GF-D8 (cell line): ENCODE results near the gene PRR15L.
"Not testable (repeated sequence)": the region's sequence is repeated elsewhere in the genome, so short reads cannot be mapped to it uniquely, and the experiment has no call there.

Source experiments
- DNase-seq: peaks from one replicate; lab custom pipeline; 2025; lab: John Stamatoyannopoulos, UW

Gene PRR15L, protein sequence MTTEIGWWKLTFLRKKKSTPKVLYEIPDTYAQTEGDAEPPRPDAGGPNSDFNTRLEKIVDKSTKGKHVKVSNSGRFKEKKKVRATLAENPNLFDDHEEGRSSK

DNA sequence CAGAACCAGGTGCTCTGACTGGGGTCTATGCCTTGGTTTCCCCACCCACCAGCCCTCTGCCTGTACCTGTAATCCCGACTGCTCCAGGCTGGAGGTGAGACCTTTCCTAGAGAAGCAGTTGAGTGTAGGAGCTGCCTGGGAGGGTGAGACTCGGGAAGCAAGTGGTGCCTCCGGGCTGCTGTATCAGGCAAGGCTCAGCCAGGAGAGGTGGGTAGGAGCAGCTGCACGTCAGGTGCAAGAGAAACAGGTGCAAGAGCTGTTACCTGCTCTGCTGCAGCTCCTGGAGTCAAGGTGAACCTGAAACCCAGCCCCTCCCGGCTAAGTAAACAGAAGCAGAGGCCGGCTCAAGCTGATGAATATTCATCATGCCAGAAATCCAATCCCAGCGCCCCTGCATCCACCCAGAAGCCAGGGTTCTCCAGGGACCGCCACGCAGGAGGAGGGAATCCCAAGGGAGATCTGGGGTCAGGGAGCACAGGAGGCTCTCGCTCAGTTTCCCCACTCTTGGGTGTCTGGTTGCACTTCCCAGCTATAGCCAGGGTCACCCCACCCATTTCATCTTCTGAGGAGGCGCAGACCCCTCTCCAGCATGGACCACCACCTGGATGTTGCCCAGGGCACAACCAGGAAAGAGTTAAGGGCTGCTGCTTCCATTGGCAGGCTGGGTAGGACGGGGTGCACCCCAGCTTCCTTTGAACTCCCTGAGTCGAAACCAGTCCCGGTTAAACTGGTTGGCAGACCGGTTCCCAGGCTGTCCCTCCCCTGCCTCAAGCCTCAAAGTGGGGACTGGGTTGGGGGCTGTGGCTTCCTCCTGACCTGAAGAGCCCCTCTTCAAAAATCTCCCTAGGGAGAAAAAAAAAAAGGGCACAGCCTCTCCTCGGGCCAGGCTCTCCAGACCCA, at the start of gene PRR15L:
PRR15L (minus strand) TSS at position 293 of the 900 bp plus-strand sequence. CDS start 4,649 bp downstream, outside the sequence.
- no peak for DNase-seq

DNA sequence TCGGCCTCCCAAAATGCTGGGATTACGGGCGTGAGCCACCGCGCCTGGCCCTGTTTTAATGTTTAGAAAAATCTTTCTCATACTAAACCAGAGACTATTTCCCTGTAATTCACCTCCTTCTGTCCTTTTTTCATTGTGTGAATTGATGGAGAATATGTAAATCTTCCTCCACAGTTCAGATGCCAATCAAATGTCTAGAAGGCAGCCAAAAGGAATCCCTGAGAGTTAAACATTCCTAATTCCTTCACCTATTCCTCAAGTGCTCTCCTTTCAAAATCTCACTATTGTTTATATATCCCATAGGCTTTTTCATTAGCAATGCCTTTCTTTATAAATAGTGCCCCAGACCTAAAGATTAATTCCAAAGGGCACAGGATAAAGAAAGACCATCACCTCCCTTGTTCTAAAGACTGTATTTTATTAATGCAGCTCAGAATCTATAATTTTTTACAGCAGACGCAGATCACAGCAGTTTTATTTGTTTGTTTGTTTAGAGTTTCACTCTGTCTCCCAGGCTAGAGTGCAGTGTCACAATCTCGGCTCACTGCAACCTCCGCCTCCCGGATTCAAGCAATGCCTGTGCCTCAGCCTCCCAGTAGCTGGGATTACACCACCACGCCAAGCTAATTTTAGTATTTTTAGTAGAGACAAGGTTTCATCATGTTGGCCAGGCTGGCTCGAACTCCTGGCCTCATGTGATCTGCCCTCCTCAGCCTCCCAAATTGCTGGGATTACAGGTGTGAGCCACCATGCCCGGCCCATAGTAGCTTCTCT, 49.4 kb upstream of the PRR15L start:
- DNase-seq, result no peak

DNA sequence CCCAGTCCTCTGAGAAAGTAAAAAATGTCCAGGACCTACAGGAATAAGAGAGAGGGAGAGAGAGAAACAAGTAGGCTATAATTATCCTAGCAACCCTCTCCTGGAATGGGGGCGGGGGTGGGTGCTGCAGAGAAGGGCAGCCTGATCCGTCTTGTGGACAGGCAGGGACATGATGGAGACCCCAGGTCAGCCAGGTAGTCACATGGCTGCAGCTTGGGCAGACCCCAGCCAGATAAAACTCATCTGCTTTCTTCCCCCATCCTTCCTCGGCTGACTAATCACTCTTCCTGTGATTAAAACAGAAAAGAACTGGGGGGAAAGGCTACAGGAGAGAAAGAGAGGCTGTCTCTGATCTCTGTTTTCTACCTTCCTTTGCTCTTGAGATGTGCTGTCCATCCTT, 47.3 kb upstream of the PRR15L start:
- DNase-seq, result no peak

DNA sequence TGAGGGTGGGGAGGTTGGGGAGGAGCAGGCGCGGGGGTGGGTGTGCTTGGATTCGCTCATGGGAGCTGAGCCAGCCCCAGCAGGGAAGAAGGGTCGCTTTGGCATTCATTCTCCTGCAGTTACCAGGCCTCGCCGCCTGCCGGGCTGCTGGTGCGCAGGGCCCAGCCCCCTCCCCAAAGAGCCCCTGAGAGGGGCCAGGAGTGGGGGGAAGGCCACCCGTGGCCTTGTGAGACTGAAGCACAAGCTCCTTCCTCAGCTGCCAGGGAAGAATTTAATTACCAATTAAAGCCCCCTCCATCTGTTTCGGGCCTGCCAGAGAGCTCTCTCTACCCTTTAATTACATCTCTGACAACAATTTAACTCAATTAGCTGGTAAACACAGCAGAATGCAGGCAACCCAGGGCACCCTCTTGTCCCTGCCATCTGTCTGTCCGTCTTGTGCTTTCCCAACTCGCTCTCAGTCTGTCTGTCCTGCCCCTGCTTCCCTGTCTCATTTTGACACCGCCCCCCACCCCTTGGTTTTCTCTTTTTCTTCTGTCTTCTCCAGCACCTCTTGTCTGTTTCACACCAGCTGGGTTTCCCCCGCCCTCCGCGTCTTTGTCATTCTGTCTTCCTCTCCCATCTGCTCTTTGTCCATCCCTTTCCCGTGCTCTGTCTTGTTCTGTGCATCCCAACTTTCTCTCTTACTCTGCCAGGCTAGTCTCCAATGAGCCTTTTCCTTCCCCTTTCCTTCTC, 45.9 kb upstream of the PRR15L start:
- no peak for DNase-seq

DNA sequence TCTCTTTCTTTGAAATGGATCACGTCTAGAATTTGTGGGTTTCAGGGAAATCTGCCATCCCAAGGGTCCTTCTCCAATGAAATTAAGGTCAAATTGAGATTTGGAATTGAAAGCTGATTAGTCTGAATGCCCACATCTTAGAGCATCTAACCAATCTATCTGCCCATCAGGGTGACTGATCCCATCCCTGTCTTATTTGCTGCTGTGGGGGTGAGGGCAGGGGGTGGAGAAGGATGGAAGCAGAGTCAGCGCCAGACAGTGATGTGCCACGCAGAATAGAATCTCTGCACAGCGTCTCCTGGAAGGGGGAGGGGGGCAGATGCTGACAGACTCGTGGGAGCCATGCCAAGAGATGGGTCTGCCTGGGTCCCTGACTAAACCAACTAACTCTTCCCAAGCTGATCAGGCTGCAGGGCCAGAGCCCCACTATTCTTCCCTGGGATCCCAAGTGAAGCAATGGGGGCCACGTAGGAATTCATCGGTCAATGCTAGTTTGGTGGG, 45.3 kb upstream of the PRR15L start:
- DNase-seq, result no peak

DNA sequence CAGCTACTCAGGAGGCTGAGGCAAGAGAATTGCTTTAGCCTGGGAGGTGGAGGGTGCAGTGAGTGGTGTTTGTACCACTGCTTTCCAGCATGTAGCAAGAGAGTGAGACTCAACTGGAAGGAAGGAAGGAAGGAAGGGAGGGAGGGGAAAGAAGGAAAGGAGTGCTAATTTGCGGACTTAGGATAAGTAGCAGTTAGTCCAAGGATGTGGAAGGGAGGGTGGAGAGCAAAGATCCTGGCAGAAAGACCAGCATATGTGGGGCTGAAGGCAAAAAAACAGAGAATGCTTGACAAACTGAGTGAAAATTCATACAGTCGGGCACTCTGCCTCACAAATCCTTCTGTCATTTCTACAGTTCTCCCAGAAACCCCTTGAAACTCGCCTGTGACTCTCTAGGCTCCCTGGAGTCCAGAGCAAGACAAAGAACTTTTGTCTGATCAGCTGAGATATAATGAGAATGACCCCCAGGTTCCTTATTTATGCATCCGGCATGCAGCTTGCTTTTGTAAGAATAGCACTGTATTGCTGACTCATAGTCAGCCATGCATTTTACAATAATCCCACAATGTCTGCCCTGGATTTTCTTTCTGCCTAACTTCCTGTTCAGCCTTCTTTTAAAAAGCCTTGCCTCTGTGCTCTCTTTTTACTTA, 44.7 kb upstream of the PRR15L start:
- DNase-seq, result peak; percentile 83

DNA sequence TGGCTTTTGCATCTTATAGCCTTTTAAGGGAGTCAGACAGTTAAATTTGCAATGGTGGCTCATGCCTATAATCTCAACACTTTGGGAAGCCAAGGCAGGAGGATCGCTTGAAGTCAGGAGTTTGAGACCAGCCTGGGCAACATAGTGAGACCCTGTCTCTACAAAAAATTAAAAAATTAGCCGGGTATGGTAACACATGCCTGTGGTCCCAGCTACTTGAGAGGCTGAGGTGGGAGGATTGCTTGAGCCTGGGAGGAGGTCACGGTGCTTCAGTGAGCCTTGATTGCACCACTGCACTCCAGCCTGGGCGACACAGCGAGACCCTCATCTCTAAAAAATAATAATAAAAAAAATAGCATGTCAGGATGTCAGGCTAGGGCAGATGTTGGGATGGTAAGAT, 44.0 kb upstream of the PRR15L start:
- not testable (repeated sequence) for DNase-seq

DNA sequence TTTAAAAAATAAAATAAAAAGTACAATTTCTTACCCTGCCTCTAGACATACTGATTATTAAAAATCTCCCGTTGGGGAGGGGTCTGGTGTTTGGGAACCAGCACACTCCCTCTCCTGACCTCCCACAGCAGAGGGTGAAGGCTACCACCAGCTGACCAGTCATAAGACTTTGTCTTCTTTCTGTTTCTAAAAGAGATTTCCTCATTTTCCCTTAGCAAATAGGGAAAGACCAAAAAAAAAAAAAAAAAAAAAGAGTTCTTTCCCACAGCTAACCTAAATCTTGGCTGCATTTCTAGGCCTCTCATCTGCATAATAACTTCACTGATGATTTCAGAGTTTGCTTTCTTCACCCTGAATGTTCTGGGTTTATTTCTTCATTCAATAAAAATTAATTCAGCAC, 43.5 kb upstream of the PRR15L start:
- DNase-seq, result no peak

DNA sequence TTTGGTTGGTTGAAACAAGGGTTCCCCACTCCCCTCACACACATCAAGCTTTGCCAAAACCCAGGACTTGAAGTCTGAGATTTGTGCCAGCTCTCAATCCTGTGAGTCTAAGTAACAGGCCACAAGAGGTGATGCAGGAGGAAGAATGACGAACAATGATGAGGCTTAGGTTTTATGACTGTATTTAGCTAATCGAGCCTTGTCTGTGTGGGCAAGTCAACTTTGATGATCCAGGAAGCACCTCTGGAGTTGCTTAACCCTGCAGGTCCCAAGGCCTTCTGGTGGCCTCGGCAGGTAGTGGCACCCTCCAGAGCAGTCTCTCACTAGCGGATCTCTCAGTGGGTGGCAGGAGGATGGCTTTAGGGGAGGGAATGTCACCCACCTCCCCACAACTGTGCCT, 41.9 kb upstream of the PRR15L start:
- no peak for DNase-seq

DNA sequence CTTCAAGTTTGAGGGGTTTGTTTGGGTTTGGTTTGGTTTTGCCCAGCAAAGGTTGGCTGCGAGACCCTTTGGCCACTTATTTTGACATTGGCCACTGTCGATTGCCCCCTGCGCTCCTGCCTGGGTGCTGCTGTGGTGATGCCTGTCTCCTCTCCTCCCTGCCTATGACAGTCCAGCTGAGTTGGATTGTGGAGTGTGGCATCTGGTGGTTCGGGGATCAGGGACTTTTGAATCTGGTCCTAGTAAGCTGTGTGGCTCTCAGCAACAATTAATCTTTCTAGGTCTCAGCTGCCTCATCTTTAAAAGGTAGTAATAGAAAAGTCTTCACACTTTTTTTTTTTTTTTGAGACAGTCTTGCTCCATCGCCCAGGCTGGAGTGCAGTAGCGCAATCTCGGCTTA, 40.4 kb upstream of the PRR15L start:
- DNase-seq, result no peak

DNA sequence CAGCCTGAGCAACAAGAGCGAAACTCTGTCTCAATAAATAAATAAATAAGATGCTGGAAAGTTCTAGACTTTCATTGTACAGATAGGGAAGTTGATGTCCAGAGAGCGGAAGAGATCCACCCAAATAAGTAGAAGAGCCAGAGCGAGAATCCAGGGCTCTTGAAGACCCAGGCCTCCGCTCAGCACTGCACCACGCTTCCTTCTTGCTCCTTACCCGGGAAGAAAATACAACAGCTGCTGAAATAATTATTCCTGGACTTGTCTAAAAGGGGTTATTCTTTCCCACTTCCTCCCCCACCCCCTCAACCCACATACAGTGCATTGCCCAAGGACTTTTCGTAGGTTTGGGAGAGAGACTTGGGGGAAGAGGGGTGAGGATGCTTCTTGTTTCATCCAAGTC, 39.9 kb upstream of the PRR15L start:
- no peak for DNase-seq

DNA sequence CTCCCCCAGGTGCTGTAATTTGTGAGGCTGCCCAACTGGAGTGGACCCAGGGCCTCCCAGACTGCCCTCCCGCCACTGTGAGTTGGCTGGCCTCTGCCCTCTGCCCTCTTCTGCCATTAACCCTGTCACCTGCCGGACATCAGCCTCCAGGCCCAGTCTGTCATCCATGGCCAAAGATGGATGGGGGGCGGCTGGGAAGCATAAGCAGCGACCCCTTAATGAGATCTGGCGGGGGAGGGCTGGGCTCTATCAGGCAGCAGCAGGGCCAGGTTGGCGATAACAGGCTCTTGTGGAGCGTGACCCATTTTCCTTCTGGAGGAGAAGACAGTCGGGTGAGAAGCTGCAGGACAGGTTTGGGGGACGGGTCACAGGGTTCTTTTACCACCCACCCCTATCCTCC, 38.5 kb upstream of the PRR15L start:
- no peak for DNase-seq

DNA sequence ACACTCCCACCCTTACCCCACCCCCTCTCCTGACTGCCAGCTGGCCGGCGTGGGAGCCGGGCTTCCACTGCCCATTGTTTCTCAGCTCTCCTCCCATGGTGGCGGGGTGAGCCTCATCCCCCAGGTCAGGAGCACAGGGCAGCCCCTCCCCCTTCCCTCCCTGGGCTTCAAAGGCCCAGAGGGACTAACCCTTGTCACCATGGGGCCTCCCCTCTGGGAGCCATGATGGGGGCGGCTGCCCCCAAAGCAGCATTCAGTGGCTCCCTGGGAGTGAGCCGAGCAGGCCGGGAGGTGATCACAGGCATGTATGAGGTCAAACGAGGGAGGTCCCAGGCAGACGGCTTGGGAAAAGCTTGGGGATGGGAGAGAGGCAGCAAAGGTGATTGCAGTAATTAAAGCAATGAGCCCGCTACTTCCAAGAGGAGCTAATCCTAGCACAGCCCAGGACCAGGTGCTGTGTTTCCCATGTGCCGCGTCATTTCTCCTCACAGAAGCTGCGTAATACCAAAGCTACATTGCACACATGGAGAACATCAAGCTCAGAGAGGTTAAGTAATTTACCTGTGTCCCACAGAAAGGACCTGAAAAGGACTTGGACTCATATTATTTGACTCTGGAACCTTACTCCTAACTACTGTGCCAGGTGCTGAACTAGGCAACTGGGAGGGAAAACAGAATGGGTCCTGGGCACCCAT, 37.7 kb upstream of the PRR15L start:
- DNase-seq, result no peak

DNA sequence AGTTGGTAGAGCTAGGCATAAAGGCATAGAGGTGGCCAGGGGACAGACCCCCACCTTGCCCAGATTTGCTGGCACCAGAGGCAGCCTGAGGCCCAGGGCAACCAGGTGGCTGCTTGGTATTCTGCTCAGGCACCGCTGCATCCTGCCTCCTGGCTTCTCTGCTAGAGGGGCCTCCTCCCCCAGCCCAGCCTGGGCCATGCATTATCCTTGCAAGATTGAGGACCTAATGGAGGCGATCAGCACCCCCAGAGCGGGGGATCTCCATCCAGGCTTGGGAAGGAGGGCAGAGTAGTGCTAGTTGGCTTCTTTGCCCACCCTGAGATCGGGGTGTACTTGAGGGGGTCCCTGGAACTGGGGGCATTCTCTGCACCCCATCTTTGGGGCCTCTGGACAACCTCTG, 37.0 kb upstream of the PRR15L start:
- no peak for DNase-seq

DNA sequence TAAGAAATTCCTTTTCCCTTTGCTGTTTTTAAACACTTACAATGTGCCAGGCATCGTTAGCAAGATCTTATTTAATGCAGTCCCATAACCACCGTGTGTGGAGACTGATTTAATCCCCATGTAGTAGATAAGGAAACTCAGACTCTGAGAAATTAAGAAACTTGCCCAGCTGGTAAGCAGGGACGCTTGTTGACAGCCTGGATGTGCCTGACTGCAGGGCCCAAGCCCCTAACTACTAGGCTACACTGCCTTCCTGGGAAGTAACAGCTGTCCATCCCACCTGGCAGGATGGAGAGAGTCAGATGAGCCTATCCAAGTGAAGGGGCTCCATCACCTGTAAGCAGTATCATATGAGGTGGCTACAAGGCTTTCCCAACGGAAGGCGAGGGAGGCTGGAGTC, 36.3 kb upstream of the PRR15L start:
- DNase-seq, result no peak

DNA sequence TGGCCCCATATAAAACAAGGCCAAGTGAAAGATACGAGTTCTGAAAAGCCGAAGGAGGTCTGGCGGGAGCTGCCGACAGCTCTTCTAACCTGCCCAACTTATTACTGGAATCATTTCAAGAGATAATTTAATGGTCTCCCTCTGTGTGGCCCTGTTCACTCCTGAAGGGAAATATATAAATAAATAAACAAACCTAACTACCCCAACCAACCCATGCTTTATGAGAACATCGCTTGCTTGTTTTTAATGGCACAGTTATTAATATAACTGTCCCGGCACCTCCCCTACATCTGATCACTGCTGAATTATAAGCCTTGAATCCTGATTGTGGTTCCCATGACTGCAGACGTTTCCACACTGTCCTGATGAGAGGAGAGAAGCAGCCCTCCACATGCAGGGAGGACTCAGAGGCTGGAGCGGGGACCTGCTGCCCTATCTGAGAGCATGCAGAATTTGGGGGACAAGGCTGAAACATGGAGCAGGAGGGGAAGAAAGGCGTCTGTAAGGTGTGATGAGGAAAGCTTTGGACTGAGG, 35.4 kb upstream of the PRR15L start:
- DNase-seq, result no peak

DNA sequence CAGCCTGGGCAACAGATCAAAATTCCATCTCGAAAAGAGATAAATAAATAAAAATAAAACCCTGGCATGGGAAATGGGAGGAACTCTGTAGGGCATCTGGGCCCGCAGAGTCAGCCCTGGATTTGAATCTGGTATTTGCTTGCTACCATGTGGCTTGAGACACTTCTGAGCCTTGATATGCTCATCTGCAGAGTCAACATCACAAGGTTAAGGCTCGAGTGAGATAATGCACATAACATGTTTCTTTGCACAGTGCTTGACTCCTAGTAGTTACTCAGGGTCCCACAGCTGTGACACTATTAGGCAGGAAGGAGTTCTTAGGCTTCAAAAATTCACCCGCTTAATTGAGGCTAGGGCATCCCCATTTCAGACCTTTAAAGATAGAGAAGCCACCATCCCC, 34.5 kb upstream of the PRR15L start:
- DNase-seq, result no peak

DNA sequence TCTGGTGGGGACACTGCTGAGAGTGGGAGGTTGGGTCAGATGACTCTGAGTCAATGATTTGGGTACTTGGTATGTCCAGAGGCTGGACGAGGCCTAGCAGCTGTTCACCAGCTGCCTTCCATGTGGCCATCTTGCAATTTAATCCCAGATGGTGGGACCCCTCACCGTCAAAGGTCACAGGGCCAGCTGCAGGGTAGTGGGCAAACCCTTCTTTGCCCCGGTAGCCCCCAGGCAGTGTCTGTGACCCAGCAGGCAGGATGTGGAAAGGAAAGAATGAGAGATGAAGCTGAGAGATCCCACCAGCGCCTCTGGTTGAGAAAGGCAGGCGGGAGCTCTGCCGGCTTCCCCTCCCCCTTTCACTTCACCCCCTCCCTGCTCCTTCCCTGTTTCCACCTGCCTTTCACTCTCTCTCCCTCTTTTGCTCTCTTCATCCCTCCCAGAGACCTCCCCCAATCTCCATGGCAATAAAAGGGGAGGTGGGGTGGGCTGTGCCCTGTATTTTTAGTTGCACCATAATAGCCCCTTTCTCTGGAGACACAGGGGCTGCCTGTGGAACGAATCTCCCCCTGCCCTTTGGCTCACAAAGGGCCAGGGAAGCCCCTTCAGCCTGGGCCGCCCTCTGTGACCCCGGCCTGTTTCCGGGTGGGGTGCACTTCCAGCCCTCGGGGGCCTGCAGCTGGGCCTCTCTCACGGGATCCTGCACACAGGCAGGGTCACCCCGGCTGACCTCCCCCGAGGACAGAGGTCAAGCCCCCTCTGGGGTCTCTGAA, 33.5 kb upstream of the PRR15L start:
- DNase-seq, result no peak

DNA sequence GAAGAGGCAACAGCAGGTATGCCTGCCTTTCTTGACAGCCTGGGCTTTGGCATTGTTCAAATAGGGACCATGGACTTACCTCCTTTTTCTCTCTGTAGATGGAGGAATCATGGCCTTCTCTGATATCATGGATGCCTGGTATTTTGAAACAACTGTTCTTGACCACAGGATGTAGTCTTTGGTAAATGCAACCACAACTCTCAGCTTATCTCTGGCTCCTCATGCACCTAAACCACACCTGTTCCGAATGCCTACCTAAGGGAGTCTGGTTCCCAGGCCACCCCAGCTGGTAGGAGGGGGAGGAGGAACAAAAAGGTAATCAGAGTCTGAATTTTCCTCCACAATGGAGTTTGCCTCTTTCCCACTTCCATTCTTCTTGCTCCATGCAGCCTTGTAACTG, 32.0 kb upstream of the PRR15L start:
- DNase-seq, result no peak

DNA sequence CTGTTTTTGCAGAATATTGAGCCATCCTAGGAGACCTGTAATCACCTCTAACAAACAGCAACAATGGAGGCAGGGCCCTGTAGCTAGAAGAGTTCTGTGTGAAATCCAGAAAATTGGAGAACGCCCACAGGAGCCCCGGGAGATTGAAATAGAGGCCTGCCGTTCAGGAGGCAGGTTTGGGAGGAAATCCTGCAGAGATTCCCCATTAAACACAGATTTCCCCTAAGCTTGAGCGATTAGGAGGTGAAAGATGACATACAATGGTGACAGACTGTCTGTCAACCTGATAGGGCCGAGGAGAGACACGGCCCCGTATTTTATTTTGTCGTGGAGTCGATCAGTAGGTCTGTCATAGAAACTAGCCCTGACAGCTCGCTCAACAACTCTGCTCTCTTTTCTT, 31.5 kb upstream of the PRR15L start:
- DNase-seq, result no peak
